ENCODE measurements around the gene IL1RN. TPM values are rescaled to one million over a fixed set of nuclear protein-coding genes. Genes with fewer than 3 reads are reported as not detected.

The IL1RN gene
- total and polyA plus RNA-seq, 8 donors = 0.87 to 220 (median 28.5) TPM; not detected in 2

- Histone ChIP-seq H3K27ac (no peak overlapping the region), H3K36me3 (no peaks in the 10 kb centered on the region), H3K9me3 (no peaks in the 10 kb centered on the region), H3K4me1 (peaks cover 21 to 53% (median 48%) of the 10 kb centered on the region in 4 donors), H3K4me3 (no peak overlapping the region), H3K27me3 (peaks cover 0 to 25% (median 0%) of the 10 kb centered on the region in 3 donors)
- TF ChIP-seq EP300 (IDR thresholded peaks at IDR 0.05) = no peak
- TF ChIP-seq POLR2A (IDR thresholded peaks at IDR 0.05) = no peak
- TF ChIP-seq CTCF (IDR thresholded peaks at IDR 0.05) = no peak
- TF ChIP-seq POLR2AphosphoS5 (IDR thresholded peaks at IDR 0.05) = no peak
- no peak for DNase-seq
- intact Hi-C loops (cut with DNase I; ENCODE audit: low total_unique reads) = no loop called here
- 84 to 93% (median 91%) methylated on average over 5 of the region's 5 CpGs for WGBS, 5 donors
Measured at GRCh38 chr2:113160962-113161361, 33.6 kb downstream of the IL1RN start.

- TF ChIP-seq CTCF (IDR thresholded peaks at IDR 0.05) (no peak), EP300 (IDR thresholded peaks at IDR 0.05) (no peak), POLR2AphosphoS5 (IDR thresholded peaks at IDR 0.05) (no peak), POLR2A (IDR thresholded peaks at IDR 0.05) (no peak)
- H3K36me3 ChIP-seq = no peaks in the 10 kb centered on the region
- intact Hi-C loops (cut with DNase I; ENCODE audit: low total_unique reads) = no loop called here
- no peaks in the 10 kb centered on the region for H3K9me3 ChIP-seq
- no peak overlapping the region for H3K27ac ChIP-seq
- 90 to 96% (median 91%) methylated on average over 10 of the region's 10 CpGs for WGBS, 5 donors
- H3K4me1 ChIP-seq = peaks cover 23 to 54% (median 45%) of the 10 kb centered on the region in 4 donors
- H3K27me3 ChIP-seq = peaks cover 0 to 14% (median 0%) of the 10 kb centered on the region in 3 donors
- no peak overlapping the region for H3K4me3 ChIP-seq
- DNase-seq = no peak
Measured at GRCh38 chr2:113162173-113162572, 34.8 kb downstream of the IL1RN start.

- no peak overlapping the region for H3K27ac ChIP-seq
- TF ChIP-seq EP300 (IDR thresholded peaks at IDR 0.05) (no peak), POLR2AphosphoS5 (IDR thresholded peaks at IDR 0.05) (no peak), CTCF (IDR thresholded peaks at IDR 0.05) (no peak), POLR2A (IDR thresholded peaks at IDR 0.05) (no peak)
- intact Hi-C loops (cut with DNase I; ENCODE audit: low total_unique reads) = no loop called here
- H3K4me3 ChIP-seq = no peak overlapping the region
- no peak for DNase-seq
- H3K36me3 ChIP-seq = no peaks in the 10 kb centered on the region
- H3K9me3 ChIP-seq = no peaks in the 10 kb centered on the region
- peaks cover 30 to 49% (median 47%) of the 10 kb centered on the region in 4 donors for H3K4me1 ChIP-seq
- peaks cover 0 to 7% (median 0%) of the 10 kb centered on the region in 3 donors for H3K27me3 ChIP-seq
Measured at GRCh38 chr2:113162869-113163268, 35.5 kb downstream of the IL1RN start.

GRCh38 chr2:113164215-113164929 is 37.0 kb downstream of the IL1RN start:
- DNase-seq = peak in 1 of 2 donors; percentile 13
- H3K4me1 ChIP-seq = peaks cover 24 to 37% (median 35%) of the 10 kb centered on the region in 4 donors
- intact Hi-C loops (cut with DNase I; ENCODE audit: low total_unique reads) = no loop called here

More at GRCh38 chr2:113164215-113164929, 37.0 kb downstream of the IL1RN start:
- Histone ChIP-seq H3K9me3 (no peaks in the 10 kb centered on the region), H3K27ac (peak overlapping the region in 3 of 5 donors; percentile 0 to 20 (median 15)), H3K27me3 (no peaks in the 10 kb centered on the region), H3K36me3 (no peaks in the 10 kb centered on the region), H3K4me3 (no peak overlapping the region)
- WGBS, 5 donors = 68 to 71% (median 70%) methylated on average over 11 of the region's 11 CpGs
- no peak for TF ChIP-seq EP300 (IDR thresholded peaks at IDR 0.05)
- no peak for TF ChIP-seq CTCF (IDR thresholded peaks at IDR 0.05)
- no peak for TF ChIP-seq POLR2AphosphoS5 (IDR thresholded peaks at IDR 0.05)
- no peak for TF ChIP-seq POLR2A (IDR thresholded peaks at IDR 0.05)
